NT2/D1 (cell line): ENCODE results near the gene OR8A1.

Source experiments
- SUZ12 ChIP-seq: IDR thresholded peaks from 2 replicates; pipeline ENCODE4 v1.6.1; 2011; ENCODE audit not compliant: insufficient read length, insufficient read depth; ENCODE audit errors: extremely low read depth
- ZNF274 ChIP-seq: IDR thresholded peaks from 2 replicates; pipeline ENCODE4 v1.6.1; 2011; ENCODE audit warnings: mild to moderate bottlenecking, low read depth, low read length

DNA sequence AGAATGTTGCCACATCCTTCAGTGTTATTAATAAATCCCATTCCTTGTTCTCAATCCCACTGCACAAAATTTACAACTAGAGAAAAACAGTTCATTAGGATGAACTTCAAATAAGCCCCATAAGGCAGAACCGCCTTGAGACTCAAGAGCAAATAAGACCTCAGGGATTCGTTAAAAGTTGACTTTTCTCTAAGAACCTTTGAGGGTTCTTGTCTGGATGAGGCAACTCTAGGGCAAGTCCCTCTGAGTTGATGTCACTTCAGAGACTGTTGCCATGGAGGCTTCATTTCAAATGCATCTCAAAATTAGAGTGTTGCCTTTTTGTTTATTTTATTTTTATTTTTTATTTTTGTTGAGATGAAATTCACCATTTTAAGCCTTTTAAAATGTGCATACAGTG is 21.6 kb downstream of the OR8A1 start:
- TF ChIP-seq ZNF274 (no peak), SUZ12 (no peak)
